GM18861 (cell line): ENCODE measurements around the gene USH1C.

ENCODE experiments used
- ATAC-seq: cut with Tn5 transposase; IDR thresholded peaks from one replicate; pipeline ENCODE4 v1.9.1; 2021; ENCODE audit not compliant: unreplicated experiment

The USH1C gene

GRCh38 chr11:17571431-17572358 is 27.5 kb upstream of the USH1C start:
- no peak for ATAC-seq

DNA sequence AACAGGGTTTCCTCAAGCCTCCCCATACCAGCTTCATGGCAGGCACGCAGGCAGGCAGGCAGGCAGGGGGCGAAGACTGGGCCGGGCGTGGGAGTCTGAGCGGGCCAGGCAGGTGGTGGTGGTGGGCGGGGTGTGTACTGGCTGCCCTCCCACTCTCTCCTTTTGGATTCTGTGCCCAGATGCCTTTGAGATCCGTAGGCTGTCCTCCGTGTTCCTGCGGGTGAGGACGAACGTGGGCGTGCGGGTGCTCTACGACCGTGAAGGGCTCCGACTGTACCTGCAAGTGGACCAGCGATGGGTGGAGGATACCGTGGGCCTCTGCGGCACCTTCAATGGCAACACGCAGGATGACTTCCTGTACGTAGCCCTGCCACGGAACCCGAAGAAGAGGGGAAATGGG is 25.8 kb upstream of the USH1C start:
- no peak for ATAC-seq

- no peak for ATAC-seq
Observed at GRCh38 chr11:17568944-17569343, 24.7 kb upstream of the USH1C start.

DNA sequence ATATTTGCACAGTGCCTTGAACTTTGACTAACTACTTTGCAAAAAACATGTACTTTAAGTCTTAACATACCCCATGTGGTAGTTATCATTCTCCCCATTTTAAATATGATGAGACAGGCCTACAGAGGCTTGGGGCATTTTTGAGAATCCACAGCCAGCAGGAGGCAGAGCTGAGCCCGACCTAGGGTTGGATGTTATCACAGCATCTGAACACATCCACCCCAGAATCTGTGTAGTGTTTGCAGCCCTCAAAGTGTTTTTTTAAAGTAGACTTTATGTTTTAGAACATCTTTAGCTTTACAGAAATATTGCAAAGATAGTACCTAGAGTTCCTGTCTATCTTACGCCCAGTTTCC is 20.4 kb upstream of the USH1C start:
- no peak for ATAC-seq

DNA sequence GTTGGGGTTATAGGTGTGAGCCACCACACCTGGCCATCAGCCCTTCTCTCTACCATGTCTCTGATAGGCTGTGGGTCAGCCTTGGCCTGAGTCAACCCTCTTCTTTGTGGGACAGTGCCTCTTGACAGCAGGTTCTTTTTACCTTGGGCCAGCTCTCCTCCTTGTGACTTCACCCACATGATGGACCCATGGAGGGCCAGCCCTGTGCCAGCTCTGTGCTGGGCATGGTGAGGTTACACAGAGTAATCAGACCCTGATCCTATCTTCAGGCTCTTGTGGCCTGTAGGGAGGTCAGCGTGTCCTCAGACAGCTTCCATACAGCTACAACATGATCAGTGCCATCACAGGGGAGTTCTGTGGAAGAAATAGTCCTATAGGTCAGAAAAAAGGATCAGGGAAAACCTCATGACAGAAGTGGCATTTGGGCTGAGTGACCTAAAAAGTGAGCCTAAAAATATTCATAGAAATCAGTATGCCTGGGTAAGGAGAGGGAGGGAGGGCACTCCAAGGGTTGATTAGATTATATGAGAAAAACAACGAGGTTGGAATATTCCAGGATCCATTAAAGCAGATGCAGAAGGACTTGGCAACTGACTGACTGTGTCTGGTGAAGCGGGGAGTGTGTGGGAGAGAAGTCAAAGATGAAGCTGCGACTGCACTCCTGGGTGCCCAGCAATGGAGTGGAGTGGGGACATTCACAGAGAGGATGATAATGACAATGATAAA is 19.9 kb upstream of the USH1C start:
- ATAC-seq: no peak

- ATAC-seq: no peak
Observed at GRCh38 chr11:17563231-17563646, 19.0 kb upstream of the USH1C start.

GRCh38 chr11:17561526-17561925 is 17.3 kb upstream of the USH1C start:
- ATAC-seq: no peak

GRCh38 chr11:17561111-17561415 is 16.8 kb upstream of the USH1C start:
- ATAC-seq: no peak

GRCh38 chr11:17560281-17561110 is 16.3 kb upstream of the USH1C start:
- no peak for ATAC-seq

DNA sequence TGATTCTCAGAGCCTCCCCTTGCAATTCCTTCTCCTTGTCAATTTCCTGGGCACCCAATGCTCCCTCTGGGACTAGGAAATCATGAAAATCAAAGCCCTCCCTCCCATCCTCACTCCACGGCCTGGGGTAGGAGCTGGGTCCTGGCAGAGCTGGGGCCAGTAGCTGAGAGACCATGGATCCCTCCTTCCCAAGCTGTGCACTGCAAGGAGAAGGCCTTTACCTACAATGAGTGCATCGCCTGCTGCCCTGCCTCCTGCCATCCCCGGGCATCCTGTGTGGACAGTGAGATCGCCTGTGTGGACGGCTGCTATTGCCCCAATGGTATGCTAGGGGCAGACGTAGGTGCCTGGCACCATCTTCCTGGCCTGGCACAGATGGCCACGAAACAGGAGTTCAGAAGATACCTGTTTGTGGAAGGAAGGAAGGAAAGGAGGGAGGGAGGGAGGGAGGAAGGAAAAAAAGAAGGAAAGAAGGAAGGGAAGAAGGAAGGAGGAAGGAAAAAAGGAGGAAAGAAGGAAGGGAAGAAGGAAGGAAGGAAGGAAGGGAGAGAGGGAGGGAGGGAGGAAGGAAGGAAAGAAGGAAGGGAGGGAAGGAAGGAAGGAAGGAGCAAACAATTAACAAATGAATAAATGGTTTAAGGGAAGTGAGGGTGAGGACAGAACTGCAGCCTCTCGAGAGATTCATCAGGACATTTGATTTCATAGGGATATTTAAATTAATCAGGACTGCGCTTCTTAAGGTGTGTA is 15.3 kb upstream of the USH1C start:
- ATAC-seq: no peak

DNA sequence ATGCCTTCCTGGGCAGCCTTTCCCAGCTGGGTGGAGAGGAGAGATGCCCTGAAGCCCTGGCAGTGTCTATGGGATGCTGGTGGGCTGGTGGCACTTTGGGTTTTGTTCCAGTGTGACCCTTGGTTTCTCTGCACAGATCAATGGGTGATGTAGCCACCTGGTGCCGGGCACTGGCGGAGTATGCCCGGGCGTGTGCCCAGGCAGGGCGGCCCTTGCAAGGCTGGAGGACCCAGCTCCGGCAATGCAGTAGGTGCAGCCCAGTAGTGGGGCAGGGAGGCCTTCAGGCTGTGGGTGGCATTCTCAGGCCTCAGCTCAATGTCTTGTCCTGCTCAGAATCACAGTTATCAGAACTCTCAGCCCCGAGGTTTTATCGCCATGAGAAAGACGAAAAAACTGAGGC is 14.7 kb upstream of the USH1C start:
- ATAC-seq: no peak

DNA sequence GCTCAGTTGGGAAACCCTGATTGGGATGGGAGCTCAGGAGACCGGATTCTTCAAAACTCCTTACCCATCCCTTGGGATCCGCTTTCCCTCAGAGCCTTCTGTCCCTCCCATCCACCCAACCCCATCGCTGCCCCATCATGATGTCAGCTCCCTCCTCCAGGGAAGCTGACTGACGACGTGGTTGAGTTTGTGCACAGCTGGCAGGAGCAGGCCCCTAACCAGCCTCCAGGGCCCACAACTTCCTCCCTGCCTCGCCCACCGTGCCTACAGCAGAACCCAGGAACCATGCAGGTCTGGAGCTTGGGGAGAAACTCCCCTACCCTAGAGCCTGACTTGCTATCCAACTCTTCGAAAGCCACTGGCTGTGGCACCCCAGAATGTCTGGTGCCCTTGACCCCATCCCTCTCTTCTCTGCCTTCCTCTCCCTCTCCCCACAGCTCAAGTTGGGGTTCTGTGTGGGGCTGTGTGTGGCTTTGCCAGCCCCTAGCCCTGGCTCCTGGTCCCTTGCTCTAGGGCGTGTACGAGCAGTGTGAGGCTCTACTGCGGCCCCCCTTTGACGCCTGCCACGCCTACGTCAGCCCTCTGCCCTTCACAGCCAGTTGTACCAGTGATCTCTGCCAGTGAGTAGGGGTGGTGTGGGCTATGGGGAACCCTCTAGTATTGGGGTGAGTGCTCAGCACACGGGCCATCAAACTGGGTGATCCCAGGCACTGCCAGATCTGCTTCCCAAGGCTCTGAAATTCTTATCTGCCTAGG is 14.0 kb upstream of the USH1C start:
- ATAC-seq: no peak

DNA sequence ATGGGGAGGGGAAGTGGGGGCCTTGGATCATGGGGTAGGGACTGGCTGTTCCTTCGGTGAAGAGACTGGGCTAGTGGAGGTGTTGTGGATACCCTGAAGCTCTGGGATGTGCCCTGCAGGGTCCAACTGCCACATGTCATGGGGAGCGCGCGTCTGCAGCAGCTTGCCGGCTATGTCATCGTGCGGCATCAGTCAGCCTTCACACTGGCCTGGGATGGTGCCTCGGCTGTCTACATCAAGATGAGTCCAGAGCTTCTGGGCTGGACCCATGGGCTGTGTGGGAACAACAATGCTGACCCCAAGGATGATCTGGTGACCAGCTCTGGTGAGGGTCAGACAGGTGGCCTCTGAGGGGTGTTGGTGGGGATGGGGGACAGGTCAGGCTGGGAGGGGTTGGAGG is 12.8 kb upstream of the USH1C start:
- ATAC-seq: no peak

GRCh38 chr11:17554487-17554886 is 10.3 kb upstream of the USH1C start:
- no peak for ATAC-seq

DNA sequence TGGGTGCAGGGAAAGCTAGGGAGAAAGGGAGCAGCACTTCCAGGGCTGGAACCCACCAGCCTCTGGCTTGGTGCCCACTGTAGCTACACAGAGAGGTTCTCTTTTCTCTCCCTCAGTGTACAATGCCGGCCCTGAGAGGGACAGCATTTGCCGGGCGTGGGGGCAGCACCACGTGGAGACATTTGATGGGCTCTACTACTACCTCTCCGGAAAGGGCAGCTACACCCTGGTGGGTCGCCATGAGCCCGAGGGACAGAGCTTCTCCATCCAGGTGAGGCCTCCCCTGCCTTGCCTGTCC is 9.0 kb upstream of the USH1C start:
- no peak for ATAC-seq

- no peak for ATAC-seq
Observed at GRCh38 chr11:17552392-17553248, 8.4 kb upstream of the USH1C start.

DNA sequence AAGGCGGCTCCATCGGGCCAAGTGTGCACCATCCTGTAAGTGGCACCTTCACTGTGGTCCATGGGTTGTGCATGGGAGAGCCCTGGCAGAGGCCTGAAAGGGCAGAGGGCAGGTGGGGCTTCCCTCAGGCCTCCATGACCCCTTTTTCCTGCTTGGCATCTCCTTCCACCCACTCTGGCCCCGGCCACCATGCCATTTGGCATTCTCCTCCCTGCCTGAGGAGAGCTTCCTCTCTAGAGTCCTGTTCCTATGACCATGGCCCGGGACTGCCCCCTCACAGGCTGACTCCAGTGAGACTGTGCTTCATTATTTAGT is 7.8 kb upstream of the USH1C start:
- ATAC-seq: no peak

DNA sequence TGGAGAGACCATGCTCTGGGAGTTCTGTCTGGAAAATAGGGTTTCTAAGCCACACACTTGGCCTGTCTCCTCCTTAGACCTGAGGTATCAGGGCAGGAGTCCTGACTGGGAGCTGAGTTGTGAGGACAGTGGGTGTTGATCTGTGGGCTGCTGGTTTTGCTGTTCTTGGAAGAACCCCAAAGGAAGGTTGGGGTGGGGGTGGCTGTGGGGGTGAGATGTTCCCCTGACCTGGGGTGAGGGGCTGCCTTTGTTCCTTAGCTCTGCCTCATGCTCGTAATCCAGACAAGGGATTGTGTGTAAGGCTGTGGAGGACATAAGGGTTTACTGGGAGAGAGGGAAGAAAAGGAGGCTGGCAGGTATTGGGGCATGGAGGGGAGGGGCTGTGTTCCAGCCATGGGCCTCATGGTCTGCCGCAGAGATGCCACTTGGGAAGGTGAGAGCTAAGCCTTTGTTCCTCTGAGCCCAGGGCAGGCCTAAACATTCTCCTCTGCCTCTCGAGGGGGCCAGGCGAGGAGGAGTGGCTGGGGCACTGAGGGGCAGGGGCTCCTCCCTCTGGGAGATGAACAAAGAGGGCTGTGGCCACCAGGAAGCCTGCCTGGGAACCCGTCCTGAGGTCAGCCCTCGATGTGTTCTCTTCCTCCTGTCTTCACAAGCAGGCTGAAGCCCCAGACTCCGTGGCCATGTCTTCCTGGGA is 7.3 kb upstream of the USH1C start:
- no peak for ATAC-seq
